ENCODE results near the gene ZNF701.
"Not testable (repeated sequence)": the region's sequence is repeated elsewhere in the genome, so short reads cannot be mapped to it uniquely, and the experiment has no call there.

The ZNF701 gene

DNA sequence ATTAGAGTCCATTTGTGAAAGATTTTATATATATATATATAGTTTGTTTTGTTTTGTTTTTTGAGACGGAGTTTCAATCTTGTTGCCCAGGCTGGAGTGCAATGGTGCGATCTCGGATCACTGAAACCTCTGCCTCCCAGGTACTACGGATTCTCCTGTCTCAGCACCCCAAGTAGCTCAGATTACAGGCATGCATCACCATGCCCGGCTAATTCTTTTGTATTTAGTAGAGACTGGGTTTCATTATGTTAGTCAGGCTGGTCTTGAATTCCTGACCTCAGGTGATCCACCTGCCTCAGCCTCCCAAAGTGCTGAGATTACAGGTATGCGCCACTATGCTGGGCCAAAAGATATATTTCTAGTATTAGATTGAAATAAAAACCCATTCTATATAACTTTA lies 4.0 kb upstream of the ZNF701 start:
- in situ Hi-C loops (cut with HindIII; ENCODE audit: low sequenced_read_pairs): no loop called here

DNA sequence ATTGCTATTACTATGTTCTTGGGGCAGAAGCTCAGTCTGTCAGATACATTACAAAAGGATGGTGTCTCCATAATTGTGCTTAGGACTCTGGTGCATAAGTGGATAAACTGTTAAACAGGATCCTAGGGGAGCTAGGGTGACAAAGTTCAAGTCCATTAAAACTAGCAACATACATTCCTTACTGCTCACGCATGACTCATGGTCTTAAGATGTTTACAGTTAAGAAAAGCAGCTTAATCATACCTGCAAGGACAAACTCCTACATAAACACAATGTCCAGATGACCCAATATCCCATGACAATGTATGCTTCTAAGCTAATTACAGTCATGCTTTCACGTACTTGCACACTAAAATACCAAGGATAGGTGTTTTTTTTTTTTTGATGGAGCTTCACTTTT lies 3.5 kb upstream of the ZNF701 start:
- in situ Hi-C loops (cut with HindIII; ENCODE audit: low sequenced_read_pairs): no loop called here

DNA sequence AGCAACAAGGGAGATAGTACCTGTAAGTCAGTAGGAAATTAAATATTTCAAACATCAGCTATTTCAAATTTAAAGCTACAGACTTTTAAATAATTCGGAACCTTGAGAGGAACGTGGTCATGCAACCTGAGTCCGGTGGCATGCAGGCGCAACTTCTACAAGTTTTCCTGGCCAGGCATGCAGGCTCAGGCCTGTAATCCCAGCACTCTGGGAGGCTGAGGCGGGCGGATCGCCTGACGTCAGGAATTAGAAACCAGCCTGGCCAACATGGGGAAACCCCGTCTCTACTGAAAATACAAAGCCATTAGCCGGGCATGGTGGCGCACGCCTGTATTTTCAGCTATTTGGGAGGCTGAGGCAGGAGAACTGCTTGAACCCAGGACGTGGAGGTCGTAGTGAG lies 2.2 kb upstream of the ZNF701 start:
- in situ Hi-C loops (cut with HindIII; ENCODE audit: low sequenced_read_pairs): no loop called here

DNA sequence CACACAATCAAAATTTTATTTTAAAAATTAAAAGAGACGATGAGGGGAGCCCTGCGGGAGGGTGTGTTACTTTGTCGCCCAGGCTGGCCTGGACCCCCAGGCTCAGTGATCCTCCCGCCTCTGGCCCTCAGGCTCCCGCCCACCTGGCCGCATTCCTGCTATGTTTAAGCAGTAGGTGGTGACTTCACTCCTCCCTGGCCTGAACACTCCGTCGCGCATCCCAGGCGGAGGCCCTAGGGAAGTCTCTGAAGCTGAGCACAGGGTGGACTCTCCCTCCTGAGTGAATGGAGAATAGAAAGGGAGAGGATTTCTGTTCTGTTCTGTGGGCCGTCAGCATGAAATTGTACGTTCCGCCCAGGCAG lies 468 bp upstream of the ZNF701 start:
- in situ Hi-C loops (cut with HindIII; ENCODE audit: low sequenced_read_pairs): not testable (repeated sequence)

DNA sequence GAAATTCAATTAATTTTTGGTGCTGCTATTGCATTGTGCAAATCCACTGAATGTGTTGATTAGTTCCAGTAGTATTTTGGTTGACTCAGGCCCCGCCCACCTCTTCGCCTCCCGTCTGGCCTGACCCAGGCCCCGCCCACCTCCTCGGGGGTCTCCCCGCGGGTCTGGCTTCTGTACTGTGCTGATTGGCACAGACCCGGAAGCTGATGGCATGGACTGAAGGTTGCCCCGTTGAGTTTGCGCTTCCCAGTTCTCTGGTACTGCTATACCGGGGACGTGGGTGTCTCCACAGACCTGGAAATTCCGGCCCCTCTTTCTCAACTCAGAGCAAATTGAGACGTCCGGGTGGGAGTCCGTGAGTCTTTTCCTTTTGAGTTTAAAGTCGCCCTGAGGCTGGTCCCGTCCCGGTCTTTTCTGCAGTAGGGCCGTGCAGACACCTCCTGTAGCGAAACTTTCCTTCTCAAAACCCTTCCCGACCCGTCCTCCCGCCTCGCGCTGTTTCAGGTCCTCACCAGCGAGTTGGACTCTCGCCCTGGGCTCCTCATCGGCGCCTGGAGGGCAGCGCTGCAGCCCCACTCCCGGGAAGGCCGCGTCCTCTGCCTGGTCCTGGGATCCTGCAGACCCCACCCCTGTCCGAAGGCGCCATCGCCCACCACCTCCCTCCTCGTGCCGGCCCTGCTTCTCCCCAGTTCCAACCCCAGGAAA lies 14.8 kb downstream of the ZNF701 start:
- in situ Hi-C loops (cut with HindIII; ENCODE audit: low sequenced_read_pairs): no loop called here

DNA sequence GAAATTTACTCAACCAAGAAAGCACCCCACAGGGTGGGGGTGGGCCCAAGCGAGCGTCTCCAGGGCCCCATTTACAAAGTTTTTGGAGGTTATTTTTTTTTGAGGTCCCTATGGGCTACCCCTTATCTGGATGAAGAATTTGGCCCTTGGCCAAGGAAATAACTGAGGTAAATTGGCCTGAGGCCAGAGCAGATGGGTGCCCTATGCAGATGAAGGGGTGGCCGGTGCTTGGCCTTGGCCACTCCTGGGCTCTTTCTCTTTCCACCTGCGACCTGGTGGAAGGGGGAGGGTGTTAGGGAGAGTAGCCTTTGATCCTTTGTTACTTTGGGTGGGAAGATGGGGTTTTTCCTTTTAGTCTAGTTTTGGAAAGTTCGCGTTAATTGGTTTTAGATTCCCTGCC lies 15.5 kb downstream of the ZNF701 start:
- in situ Hi-C loops (cut with HindIII; ENCODE audit: low sequenced_read_pairs): no loop called here

DNA sequence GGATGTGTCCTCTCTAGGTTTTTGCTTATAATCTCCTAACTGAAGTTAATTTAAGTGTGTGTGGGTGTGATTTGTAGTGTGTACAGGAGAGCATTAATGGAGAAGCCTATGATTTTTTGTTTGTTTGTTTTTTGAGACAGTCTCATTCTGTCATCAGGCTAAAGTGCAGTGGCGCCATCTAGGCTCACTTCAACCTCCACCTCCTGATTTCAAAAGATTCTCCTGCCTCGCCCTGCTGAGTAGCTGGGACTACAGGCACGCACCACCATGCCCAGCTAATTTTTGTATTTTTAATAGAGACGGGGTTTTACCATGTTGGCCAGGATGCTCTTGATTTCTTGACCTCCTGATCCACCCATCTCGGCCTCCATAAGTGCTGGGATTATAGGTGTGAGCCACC lies 20.6 kb downstream of the ZNF701 start:
- in situ Hi-C loops (cut with HindIII; ENCODE audit: low sequenced_read_pairs): no loop called here

DNA sequence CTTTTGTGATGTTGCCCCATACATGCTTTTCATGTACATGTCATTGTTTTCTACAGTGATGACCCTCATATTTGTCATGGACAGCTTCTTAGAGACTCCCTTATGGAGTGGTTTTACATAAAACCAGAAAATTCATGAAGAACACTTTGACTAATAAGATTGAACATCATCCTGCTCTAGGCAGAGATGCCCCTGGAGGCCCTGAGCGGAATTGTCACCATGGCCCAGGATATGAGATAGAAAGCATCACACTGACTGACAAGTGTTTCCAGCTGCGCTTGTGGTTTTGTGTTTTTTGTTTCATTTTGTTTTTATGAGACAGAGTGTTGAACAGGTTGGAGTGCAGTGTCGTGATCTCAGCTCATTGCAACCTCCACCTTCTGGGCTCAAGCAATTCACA lies 22.2 kb downstream of the ZNF701 start:
- in situ Hi-C loops (cut with HindIII; ENCODE audit: low sequenced_read_pairs): no loop called here

DNA sequence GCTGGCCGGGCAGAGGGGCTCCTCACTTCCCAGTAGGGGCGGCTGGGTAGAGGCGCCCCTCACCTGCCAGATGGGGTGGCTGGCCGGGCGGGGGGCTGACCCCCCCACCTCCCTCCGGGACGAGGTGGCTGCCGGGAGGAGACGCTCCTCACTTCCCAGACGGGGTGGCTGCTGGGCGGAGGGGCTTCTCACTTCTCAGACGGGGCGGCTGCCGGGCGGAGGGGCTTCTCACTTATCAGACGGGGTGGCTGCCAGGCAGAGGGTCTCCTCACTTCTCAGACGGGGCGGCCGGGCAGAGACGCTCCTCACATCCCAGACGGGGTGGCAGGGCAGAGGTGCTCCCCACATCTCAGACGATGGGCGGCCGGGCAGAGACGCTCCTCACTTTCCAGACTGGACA lies 23.4 kb downstream of the ZNF701 start:
- in situ Hi-C loops (cut with HindIII; ENCODE audit: low sequenced_read_pairs): not testable (repeated sequence)

DNA sequence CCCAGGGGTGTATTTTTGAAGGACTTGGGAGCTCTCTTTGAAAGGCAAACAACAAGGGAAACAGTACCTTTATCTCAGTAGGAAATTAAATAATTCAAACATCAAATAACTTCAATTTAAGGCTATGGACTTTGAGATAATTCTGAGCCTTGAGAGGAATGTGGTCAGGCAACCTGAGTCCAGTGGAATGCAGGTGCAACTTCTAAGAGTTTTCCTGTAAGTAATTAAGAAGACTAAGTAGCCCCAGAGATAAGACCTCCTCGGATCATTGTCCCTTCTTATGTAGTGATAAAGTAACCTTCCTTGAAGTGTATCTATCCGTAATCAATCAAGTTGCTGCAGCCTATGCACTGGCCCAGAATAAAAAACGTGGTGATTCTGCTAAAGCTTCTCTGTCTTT lies 29.2 kb downstream of the ZNF701 start:
- in situ Hi-C loops (cut with HindIII; ENCODE audit: low sequenced_read_pairs): no loop called here

DNA sequence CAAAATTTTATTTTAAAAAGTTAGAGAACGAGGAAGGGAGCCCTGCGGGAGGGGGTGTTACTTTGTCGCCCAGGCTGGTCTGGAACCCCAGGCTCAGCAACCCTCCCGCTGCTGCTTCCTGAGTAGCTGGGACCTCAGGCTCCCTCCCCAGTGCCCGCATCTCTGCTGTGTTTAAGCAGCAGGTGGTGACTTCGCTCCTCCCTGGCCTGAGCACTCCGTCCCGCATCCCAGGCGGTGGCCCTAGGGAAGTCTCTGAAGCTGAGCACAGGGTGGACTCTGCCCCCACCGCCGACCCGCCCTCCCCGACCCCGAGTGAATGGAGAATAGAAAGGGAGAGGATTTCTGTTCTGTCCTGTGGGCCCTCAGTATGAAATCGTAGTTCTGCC lies 30.5 kb downstream of the ZNF701 start:
- in situ Hi-C loops (cut with HindIII; ENCODE audit: low sequenced_read_pairs): no loop called here

DNA sequence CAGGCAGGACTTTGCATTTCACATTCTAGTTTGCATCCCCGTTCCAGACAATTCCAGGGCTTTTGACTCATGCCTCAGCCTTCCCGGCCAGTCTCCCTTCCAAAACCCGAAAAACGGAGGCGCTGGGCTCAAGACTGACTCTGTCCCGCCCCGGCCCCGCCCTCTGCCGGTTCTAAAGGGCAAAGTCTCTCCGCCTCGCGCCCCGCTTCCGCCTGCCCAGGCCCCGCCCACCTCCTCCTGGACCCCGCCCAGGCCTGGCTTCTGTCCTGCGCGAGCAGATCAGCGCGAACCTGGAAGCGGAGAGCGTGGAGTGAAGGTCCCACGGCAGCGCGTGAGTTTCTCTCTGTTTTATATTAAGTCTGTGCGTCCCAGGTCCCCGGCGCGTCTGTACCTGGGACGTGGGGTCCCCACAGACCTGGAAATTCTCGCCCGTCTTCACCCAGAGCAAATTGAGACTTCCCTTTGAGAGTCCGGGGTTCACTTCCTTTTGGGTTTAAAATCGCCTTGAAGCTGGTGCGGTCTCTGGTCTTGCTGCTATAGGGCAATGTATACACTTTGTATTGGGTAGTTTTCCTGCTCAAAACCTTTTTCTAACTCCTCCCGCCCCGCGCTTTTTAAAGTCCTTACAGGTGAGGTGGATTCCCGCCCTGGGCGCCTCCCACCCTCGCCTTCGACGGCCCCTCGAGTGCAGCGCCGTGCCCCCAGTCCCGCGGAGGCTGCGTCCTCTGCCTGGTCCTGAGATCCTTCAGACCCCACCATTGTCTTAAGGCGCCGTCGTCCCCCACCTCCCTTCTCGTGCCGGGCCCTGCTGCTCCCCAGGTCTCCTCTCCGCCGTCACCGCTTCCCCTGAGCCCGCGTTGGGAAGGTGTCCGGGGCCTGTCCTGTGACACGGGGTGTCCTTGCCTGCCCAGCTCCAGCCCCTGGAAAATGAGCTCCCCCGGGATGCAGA lies 31.2 kb downstream of the ZNF701 start:
- in situ Hi-C loops (cut with HindIII; ENCODE audit: low sequenced_read_pairs): no loop called here

DNA sequence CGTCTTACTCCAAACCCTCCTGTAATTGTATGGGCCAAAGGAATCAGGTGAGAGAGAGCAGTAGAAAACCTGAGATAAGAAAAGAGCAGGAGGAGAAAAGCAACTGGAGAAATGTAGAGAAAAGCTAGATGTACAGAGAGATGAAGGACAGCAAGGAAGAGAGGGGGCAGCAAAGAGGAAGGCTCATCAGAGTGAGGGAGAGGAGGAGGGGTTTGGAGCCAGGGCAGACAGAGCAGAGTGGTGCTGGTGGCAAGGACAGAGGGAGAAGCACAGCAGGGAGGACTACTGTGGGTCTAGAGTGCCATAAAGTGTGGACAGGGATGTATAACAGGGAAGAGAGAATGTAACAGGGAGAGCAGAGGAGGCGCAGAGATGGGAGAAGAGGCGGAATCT lies 31.9 kb downstream of the ZNF701 start:
- in situ Hi-C loops (cut with HindIII; ENCODE audit: low sequenced_read_pairs): not testable (repeated sequence)

DNA sequence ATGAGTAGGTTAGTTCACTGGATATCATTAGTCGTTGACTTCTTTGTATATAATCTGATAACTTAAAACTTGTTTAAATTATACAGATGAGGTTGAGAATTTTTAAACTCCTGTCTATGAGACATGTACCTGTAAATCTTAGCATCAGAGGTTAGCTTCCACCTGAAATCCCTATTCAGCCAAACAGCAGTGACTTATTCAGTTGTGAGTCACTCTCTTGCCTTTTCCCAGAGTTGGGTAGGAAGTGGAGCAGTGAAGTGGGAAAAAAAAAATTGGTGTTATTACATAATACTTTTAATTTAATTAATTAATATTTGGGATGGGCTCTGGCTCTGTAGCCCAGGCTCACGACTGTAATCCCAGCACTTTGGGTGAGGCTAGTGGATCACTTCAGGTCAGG lies 32.9 kb downstream of the ZNF701 start:
- in situ Hi-C loops (cut with HindIII; ENCODE audit: low sequenced_read_pairs): no loop called here

DNA sequence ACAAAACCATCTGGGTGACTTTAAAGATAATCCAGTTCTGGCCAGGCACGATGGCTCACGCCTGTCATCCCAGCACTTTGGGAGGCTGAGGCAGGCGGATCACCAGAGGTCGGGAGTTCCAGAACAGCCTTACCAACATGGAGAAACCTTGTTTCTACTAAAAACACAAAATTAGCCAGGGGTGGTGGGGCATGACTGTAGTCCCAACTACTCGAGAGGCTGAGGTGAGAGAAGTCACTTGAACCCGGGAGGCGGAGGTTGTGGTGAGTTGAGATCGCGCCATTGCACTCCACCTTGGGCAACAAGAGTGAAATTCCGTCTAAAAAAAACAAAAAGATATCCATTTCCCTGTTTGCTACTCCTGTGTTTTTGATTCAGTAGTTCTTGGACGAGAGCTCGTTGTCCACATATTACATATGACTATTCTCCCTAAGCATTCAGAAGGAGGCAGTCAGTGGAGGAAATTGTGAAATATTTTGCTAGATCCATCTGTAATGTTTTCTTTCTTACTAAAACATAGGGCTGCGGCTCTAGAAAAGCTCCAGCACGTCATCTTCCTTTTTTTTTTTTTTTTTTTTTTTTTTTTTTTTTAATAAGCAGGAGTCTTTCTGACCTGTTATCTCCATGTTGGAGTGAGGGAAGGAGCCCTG lies 33.6 kb downstream of the ZNF701 start:
- in situ Hi-C loops (cut with HindIII; ENCODE audit: low sequenced_read_pairs): no loop called here

DNA sequence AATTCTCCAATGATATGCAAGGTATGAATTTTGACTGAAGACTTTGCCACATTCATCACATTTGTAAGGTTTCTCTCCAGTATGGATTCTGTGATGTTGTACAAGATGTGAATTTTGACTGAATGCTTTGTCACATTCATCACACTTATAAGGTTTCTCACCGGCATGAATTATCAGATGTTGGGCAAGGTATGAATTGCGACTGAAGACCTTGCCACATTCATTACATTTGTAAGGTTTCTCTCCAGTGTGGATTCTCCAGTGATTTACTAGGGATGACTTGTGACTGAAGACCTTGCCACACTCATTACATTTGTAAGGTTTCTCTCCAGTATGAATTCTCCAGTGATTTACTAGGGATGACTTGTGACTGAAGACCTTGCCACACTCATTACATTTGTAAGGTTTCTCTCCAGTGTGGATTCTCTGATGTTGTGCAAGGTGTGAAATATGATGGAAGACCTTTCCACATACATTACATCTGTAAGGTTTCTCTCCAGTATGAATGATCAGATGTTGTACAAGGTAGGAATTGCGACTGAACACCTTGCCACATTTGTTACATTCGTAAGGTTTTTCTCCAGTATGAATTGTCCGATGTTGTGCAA lies 43.3 kb downstream of the ZNF701 start:
- in situ Hi-C loops (cut with HindIII; ENCODE audit: low sequenced_read_pairs): loop anchor here (5.0 kb wide), 1 partner anchor 34 kb away; no protein-coding TSS in a partner anchor

DNA sequence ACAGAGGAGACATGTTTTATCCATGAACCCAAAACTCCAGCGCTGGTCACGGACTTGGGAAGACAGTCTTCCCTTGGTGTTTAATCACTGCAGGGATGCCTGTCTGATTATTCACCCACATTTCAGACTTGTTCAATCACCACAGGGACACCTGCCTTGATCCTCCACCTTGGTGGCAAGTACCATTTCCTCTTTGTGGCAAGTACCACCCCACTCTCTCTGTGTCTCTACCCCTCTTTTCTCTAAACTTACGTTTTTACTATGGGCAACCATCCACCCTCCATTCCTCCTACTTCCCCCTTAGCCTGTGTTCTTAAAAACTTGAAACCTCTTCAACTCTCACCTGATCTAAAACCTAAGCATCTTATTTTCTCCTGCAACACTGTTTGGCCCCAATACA lies 51.3 kb downstream of the ZNF701 start:
- in situ Hi-C loops (cut with HindIII; ENCODE audit: low sequenced_read_pairs): no loop called here

DNA sequence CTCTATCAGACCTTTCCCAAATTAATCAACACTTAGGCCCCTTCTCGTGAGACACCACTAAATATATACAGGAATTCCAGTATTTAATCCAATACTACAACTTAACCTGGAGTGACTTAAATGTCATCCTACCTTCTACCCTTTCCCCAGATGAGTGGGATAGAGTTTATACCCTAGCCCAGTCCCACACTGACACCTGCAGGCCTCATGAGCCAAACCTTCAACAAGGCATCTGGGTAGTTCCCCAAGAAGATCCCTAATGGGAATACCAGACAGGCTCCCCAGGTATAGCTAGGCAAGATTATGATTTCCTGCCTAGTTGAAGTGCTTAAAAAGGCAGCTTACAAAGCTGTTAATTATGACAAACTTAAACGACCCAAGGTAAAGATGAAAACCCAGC lies 52.2 kb downstream of the ZNF701 start:
- in situ Hi-C loops (cut with HindIII; ENCODE audit: low sequenced_read_pairs): no loop called here

DNA sequence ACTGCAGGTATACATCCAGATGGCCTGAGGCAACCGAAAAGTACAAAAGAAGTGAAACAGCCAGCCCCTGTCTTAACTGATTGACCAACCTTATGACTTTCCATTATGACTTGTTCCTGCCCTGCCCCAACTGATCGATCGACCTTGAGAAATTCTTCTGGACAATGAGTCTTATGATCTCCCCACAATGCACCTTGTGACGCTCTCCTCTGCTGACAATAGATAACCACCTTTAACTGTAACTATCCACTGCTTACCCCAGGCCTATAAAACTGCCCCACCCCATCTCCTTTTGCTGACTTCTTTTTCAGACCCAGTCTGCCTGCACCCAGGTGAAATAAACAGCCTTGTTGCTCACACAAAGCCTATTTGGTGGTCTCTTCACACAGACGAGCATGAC lies 56.8 kb downstream of the ZNF701 start:
- in situ Hi-C loops (cut with HindIII; ENCODE audit: low sequenced_read_pairs): no loop called here

DNA sequence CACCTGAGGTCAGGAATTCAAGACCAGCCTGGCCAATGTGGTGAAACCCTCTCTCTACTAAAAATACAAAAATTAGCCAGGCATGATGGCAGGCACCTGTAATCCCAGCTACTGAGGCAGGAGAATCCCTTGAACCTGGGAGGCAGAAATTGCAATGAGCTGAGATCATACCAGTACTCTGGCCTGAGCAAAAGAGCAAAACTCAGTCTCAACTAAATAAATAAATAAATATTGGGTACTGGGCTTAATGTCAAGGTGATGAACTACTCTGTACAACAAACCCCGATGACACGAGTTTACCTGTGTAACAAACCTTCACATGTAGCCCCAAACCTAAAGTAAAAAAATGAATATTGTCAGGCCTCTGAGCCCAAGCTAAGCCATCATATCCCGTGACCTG lies 57.4 kb downstream of the ZNF701 start:
- in situ Hi-C loops (cut with HindIII; ENCODE audit: low sequenced_read_pairs): not testable (repeated sequence)

DNA sequence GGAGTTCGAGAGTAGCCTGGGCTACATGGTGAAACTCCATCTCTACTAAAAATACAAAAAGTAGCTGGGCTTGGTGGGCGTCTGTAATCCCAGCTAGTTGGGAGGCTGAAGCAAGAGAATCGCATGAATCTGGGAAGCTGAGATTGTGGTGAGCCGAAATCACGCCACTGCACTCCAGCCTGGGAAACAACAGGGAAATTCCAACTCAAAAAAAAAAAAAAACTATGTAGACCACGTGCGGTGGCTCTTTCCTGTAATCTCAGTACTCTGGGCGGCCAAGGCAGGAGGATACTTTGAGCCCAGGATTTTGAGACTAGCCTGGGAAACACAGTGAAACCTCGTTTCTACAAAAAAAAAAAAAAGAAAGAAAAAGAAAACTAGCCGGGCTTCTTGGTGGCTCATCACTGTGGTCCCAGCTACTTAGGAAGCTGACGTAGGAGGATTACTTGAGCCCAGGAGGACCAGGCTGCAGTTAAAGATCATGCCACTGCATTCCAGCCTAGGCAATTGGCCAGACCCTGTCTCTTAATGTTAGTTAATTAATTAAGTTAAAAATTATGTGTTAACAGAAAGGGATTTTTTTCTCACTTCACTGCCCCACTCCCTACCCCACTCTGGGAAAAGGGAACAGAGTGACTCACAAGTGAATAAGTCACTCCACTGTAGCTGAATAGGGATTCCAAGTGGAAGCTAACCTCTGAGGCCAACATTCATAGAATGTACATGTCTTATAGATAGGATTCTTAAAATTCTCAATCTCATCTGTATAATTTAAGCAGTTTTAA lies 65.9 kb downstream of the ZNF701 start:
- in situ Hi-C loops (cut with HindIII; ENCODE audit: low sequenced_read_pairs): no loop called here
